OCI-LY7 (cell line): ENCODE data around the gene TOPAZ1. TPM values are rescaled to one million over a fixed set of nuclear protein-coding genes. Genes with fewer than 3 reads are reported as not detected.

Experiments
- BruUV-seq: library from RNA; stranded (reverse); fragments of 400-500 nt; replicated peaks from 2 replicates; lab custom pipeline; 2021; lab: Mats Ljungman, UMichigan
- CTCF ChIA-PET: fragments of 300-600 bp; sonication (Branson Sonifier 250); formaldehyde crosslinking; loops from one replicate; lab custom pipeline; 2022; ENCODE audit warnings: antibody characterized with exemption; ENCODE audit not compliant: unreplicated experiment; lab: Charles Lee
- POLR2A ChIA-PET: fragments of 300-600 bp; sonication (Branson Sonifier 250); formaldehyde crosslinking; loops from one replicate; lab custom pipeline; 2022; ENCODE audit warnings: antibody characterized with exemption; lab: Charles Lee
- DNase-seq: peaks from one replicate; pipeline ENCODE4 v3.0.0-alpha.2; 2015; ENCODE audit warnings: low spot score
- H2AFZ ChIP-seq: fragments of 200-600 bp; sonication (generic), shearing (Covaris generic); 2 replicates; pipeline ENCODE4 v1.6.1; 2014; ENCODE audit warnings: mild to moderate bottlenecking, antibody characterized with exemption, low read length, moderate library complexity
- H3K27ac ChIP-seq: fragments of 200-600 bp; sonication (generic); 2 replicates; pipeline ENCODE4 v1.5.1; 2014; ENCODE audit warnings: mixed run types, low read depth, mild to moderate bottlenecking, moderate library complexity, low read length, inconsistent platforms; ENCODE audit not compliant: poor library complexity, severe bottlenecking
- H3K36me3 ChIP-seq: fragments of 200-600 bp; sonication (generic); 2 replicates; pipeline ENCODE4 v1.6.1; 2014; ENCODE audit warnings: mild to moderate bottlenecking, antibody characterized with exemption, low read length, moderate library complexity, mixed read lengths; ENCODE audit not compliant: insufficient read depth
- H3K4me1 ChIP-seq: fragments of 200-600 bp; sonication (generic); 2 replicates; pipeline ENCODE4 v1.5.1; 2014; ENCODE audit warnings: mild to moderate bottlenecking, low read length; ENCODE audit not compliant: insufficient read depth, poor library complexity, severe bottlenecking
- H3K4me2 ChIP-seq: fragments of 200-600 bp; sonication (generic); 2 replicates; pipeline ENCODE4 v1.6.1; 2014; ENCODE audit warnings: mild to moderate bottlenecking, low read length
- H3K4me3 ChIP-seq: fragments of 200-600 bp; sonication (generic); 2 replicates; pipeline ENCODE4 v1.5.1; 2014; ENCODE audit warnings: mild to moderate bottlenecking, low read depth, low read length; ENCODE audit not compliant: poor library complexity, severe bottlenecking
- H3K79me2 ChIP-seq: fragments of 200-600 bp; sonication (generic); 2 replicates; pipeline ENCODE4 v1.6.1; 2016; ENCODE audit warnings: low read depth, mild to moderate bottlenecking, low read length, moderate library complexity, mixed read lengths; ENCODE audit not compliant: insufficient read depth
- H3K9me2 ChIP-seq: fragments of 200-600 bp; sonication (generic); 2 replicates; pipeline ENCODE4 v1.6.1; 2016; ENCODE audit warnings: mild to moderate bottlenecking, low read length, mixed read lengths; ENCODE audit not compliant: insufficient read depth
- H3K9me3 ChIP-seq: fragments of 200-600 bp; sonication (generic); 2 replicates; pipeline ENCODE4 v1.6.1; 2014; ENCODE audit warnings: mild to moderate bottlenecking, mixed run types, low read length, mixed read lengths
- H4K20me1 ChIP-seq: fragments of 200-600 bp; sonication (generic); 2 replicates; pipeline ENCODE4 v1.6.1; 2014; ENCODE audit warnings: mild to moderate bottlenecking, antibody characterized with exemption, low read length, moderate library complexity, mixed read lengths; ENCODE audit not compliant: insufficient read depth
- EZH2phosphoT487 ChIP-seq: fragments of 200-600 bp; sonication (generic); IDR thresholded peaks from 2 replicates; pipeline ENCODE4 v1.6.1; 2018; ENCODE audit warnings: low read depth, borderline replicate concordance, mild to moderate bottlenecking, mixed run types, antibody characterized with exemption, low read length, moderate library complexity, mixed read lengths
- intact Hi-C: fragments of 100-400 bp; cut with micrococcal nuclease; formaldehyde crosslinking; loops from one replicate; pipeline ENCODE4 v1.10.0; 2022; ENCODE audit not compliant: unreplicated experiment
- total RNA-seq, 2 experiments: library from RNA; depleted of rRNA in 1 of 2; stranded (reverse); fragments of >200 nt in 1 of 2; shearing (Covaris generic) in 1 of 2; gene quantifications; 2 replicates each; pipeline ENCODE4 v1.2.3, GENCODE V29; 2014 to 2022
- TF ChIP-seq, protein P1 (sequence below): fragments of 200-600 bp; sonication (generic); conservative IDR thresholded peaks from 2 replicates; pipeline ENCODE4 v1.5.1; 2014; ENCODE audit warnings: mild to moderate bottlenecking, antibody characterized with exemption, low read length, moderate library complexity, mixed read lengths

TOPAZ1 gene
- total RNA-seq, 2 experiments from 2014 or later = not detected

GRCh38 chr3:44236485-44236908, 5.2 kb upstream of the TOPAZ1 start:
- Histone ChIP-seq H3K4me1 (no peaks in the 10 kb centered on the region), H3K4me2 (no peak overlapping the region), H3K36me3 (no peaks in the 10 kb centered on the region), H3K9me2 (no peaks in the 10 kb centered on the region), H3K9me3 (no peaks in the 10 kb centered on the region), H3K27ac (no peak overlapping the region), H3K79me2 (no peaks in the 10 kb centered on the region), H3K4me3 (no peak overlapping the region), H4K20me1 (no peaks in the 10 kb centered on the region), H2AFZ (no peak overlapping the region)
- no peak for DNase-seq
- ChIA-PET CTCF (no interaction called here), POLR2A (interaction anchor here (1.0 kb wide), 1 partner anchor 9 kb away, joined by 3 read pairs; no protein-coding TSS in a partner anchor)
- intact Hi-C loops = no loop called here
- no peak for TF ChIP-seq EZH2phosphoT487
- TF ChIP-seq, protein P1, sequence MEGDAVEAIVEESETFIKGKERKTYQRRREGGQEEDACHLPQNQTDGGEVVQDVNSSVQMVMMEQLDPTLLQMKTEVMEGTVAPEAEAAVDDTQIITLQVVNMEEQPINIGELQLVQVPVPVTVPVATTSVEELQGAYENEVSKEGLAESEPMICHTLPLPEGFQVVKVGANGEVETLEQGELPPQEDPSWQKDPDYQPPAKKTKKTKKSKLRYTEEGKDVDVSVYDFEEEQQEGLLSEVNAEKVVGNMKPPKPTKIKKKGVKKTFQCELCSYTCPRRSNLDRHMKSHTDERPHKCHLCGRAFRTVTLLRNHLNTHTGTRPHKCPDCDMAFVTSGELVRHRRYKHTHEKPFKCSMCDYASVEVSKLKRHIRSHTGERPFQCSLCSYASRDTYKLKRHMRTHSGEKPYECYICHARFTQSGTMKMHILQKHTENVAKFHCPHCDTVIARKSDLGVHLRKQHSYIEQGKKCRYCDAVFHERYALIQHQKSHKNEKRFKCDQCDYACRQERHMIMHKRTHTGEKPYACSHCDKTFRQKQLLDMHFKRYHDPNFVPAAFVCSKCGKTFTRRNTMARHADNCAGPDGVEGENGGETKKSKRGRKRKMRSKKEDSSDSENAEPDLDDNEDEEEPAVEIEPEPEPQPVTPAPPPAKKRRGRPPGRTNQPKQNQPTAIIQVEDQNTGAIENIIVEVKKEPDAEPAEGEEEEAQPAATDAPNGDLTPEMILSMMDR = no peak
- no TSS peak for BruUV-seq

DNA sequence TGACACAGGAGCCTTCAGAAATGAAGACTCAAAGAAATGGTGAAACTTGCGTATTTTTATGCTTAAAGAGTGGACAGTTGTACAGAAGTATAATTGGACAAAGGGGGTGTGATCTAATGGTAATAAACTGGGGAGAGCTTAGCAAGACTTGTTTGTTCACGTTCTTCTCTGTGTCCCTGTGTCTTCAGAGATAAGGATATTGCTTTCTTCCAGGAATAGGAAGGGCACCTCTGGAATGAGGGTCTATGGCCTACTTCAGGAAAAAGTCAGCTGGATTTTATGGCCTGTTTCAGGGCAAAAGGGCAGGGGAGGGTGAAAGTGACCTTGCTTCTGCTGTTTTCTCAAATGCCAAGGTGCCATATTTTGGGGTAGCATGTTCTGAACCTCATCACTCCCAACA, 4.5 kb upstream of the TOPAZ1 start:
- Histone ChIP-seq H3K4me3 (no peak overlapping the region), H3K4me2 (no peak overlapping the region), H3K79me2 (no peaks in the 10 kb centered on the region), H3K4me1 (no peaks in the 10 kb centered on the region), H3K27ac (no peak overlapping the region), H3K9me3 (no peaks in the 10 kb centered on the region), H3K9me2 (no peaks in the 10 kb centered on the region), H3K36me3 (no peaks in the 10 kb centered on the region), H2AFZ (no peak overlapping the region), H4K20me1 (no peaks in the 10 kb centered on the region)
- TF ChIP-seq, protein P1 = no peak
- TF ChIP-seq EZH2phosphoT487 = no peak
- ChIA-PET CTCF (no interaction called here), POLR2A (no interaction called here)
- no TSS peak for BruUV-seq
- intact Hi-C loops = no loop called here
- DNase-seq = no peak

- no peak overlapping the region for H3K4me3 ChIP-seq
- H3K9me2 ChIP-seq = no peaks in the 10 kb centered on the region
- no peaks in the 10 kb centered on the region for H3K4me1 ChIP-seq
- no TSS peak for BruUV-seq
- intact Hi-C loops = no loop called here
- no peak for TF ChIP-seq EZH2phosphoT487
- TF ChIP-seq, protein P1 = no peak
- H4K20me1 ChIP-seq = no peaks in the 10 kb centered on the region
- no peak for DNase-seq
- no peaks in the 10 kb centered on the region for H3K36me3 ChIP-seq
- H3K9me3 ChIP-seq = no peaks in the 10 kb centered on the region
- POLR2A ChIA-PET = no interaction called here
- no peak overlapping the region for H3K27ac ChIP-seq
- no peaks in the 10 kb centered on the region for H3K79me2 ChIP-seq
- no peak overlapping the region for H2AFZ ChIP-seq
- H3K4me2 ChIP-seq = no peak overlapping the region
- CTCF ChIA-PET = no interaction called here
Observed at GRCh38 chr3:44237665-44238064, 4.0 kb upstream of the TOPAZ1 start.
